Stimulated activated CD8-positive, alpha-beta memory T cell treated with anti-CD3 and anti-CD28 coated beads, Interleukin-7, amount 100 ng/mL, for 4 hours (primary cell): Measurements from ENCODE around the gene ALPL.

Experiments used
- DNase-seq, 2 donors: peaks; one replicate each; pipeline ENCODE4 v3.0.0-alpha.2; 2020; ENCODE audit warnings: low read depth in 2 of 2

ALPL gene

GRCh38 chr1:21576031-21576797 lies 67.0 kb downstream of the ALPL start:
- no peak for DNase-seq

GRCh38 chr1:21576798-21577187 lies 67.6 kb downstream of the ALPL start:
- no peak for DNase-seq

GRCh38 chr1:21577324-21577723 lies 68.1 kb downstream of the ALPL start:
- DNase-seq = no peak

GRCh38 chr1:21577933-21578332 lies 68.7 kb downstream of the ALPL start:
- no peak for DNase-seq

- no peak for DNase-seq
These were observed 70.6 kb downstream of the ALPL start for GRCh38 chr1:21579791-21580190.

- no peak for DNase-seq
These were observed 74.9 kb downstream of the ALPL start for GRCh38 chr1:21584096-21584495.

DNA sequence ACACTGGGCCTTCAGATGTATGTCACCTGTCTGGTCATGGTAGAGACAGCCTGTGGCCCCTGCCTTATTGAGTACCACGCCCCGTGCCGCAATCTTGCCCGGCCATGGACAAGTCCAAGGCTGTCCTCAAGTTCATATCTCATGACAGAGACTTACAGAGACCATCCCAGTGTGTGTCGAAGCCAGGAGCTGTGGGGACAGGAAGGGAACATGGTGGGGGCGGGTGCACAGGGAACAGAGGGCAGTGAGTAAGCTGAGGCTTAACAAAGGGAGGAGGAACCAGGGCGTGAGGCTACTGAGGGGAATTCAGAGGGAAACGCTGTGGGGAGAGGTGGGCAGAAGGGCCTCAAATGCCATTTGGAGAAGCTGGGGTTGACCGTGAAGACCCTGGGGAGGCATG lies 75.8 kb downstream of the ALPL start:
- DNase-seq = no peak

GRCh38 chr1:21586222-21586621 lies 77.0 kb downstream of the ALPL start:
- no peak for DNase-seq

- no peak for DNase-seq
These were observed 77.8 kb downstream of the ALPL start for GRCh38 chr1:21586846-21587601.

DNA sequence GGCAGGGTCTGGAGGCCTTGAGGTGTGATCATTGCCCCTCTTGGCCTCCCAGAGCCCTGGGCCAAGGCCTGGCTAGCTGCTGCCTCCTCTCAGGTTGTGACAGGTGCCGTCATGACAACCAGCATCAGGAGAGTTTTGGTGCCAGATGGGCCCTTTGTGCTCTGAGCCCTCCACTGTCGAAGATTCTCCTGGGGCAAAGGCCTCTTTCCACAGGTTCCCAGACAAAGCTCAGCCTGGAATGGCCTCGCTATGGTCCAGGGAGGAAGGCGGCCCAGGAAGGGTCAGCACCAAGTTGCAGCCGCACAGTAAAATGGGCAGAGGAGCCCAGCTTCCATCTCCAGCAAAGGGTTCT lies 78.4 kb downstream of the ALPL start:
- no peak for DNase-seq

DNA sequence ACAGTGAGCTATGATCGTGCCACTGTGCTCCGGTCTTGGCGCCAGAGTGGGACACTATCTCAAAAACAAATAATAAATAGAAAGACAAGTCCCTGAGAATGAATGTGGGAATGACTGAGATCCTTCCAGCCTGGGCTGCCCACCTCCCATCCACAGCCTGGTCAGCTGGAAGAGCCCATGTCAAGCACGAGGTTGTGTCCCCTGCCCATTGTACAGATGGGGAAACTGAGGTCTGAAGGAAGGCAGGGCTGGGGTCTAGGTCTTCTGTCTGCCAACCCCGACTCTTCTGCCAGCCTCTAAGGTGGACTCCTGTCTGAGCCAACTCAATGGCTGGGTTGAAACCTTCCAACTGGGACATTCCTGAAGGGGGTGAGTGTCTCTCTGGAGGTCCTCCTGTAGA lies 80.4 kb downstream of the ALPL start:
- no peak for DNase-seq

GRCh38 chr1:21590126-21590880 lies 81.1 kb downstream of the ALPL start:
- no peak for DNase-seq

DNA sequence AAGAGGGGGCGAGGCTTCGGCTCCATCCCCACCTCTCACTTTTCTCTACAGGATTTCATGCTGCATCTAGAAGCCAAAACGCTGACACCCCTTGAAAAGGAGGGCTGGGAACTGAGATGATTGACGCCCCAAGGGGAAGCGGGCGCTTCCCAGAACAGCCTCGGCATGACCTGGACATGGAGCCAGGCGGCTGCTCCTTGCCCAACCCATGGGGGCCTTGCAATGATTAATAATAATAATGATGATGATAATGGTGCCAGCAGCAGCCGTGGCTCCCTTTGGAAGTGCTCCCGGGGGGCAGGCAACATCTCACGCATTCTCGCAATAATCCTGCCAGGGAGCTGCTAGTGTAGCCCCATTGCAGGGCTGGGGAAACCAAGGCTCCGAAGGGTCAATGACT lies 81.7 kb downstream of the ALPL start:
- DNase-seq = no peak

DNA sequence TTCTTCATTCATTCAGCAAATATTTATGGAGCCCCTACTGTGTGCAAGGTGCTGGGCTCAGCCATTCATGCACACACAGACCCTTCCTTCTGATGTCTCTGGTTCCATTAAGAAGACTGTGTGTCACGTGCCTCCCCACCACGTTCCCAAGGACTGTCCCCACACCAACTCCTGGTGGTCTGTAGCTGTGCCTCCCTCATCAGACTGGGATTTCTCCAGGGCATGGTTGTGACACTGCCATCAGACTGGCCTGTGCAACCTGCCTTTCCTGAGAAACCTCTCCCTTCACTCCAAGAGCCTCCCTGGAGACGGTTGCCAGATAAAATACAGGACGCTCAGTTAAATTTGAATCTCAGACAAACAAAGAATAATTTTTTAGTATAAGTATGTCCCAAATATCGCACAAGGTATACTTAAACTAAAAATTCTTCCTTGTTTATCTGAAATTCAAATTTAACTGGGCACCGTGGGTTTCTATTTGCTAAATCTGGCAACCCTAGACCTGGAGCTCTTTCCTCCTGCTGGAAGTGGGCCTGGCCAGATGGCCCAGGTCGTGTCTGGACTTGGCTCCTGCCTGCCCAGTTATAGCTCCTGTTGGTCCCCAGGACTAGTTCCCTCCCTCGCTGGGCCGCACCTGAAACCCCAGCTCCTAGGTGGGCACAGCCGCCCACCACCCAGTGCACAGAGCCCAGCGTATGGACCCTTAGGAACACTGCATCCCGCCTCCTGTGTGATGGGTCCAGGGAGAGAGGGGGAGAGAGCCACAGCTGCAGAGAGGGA lies 83.1 kb downstream of the ALPL start:
- DNase-seq = no peak

DNA sequence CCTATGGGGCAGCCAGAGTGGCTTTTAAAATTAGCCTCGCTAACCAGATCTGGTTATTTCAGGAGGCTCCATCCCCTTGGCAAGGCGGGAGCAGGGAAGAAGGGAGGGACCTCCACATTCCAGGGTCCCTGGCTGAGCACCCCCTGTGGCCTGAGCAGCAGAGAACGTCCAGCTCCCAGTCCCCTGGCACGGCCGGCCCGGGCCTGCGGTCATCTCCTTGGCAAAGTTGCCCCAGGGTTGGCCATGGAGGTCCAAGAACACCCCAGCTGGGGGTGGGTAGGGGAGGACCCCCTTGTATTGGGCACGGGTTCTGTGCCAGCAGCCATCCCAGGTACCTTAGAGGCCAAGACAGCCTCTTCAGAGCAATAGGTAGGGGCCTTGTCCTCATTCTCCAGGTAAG lies 84.0 kb downstream of the ALPL start:
- no peak for DNase-seq

GRCh38 chr1:21594501-21594900 lies 85.3 kb downstream of the ALPL start:
- DNase-seq = no peak

- no peak for DNase-seq
These were observed 86.0 kb downstream of the ALPL start for GRCh38 chr1:21594935-21595897.

DNA sequence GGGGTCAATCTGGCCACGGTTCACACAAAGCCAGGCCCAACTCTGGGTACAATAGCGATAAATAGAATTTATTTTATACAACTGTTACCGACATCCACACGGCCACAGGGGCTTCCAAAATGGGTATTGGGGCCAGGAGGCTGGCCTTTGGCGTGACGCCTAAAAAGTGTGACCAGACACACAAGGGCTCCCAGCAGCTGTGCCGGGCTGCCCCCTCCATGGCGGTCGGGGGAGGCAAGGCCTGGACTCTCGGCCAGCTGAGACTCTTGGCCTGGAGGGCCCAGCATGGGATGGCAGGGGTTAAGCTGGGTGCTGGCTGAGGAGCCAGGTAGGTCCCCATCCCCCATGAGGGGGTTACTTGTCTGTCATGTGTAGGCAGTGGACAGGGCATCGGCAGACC lies 87.0 kb downstream of the ALPL start:
- no peak for DNase-seq

- no peak for DNase-seq
These were observed 87.4 kb downstream of the ALPL start for GRCh38 chr1:21596628-21597027.

- no peak for DNase-seq
These were observed 88.5 kb downstream of the ALPL start for GRCh38 chr1:21597753-21598152.

DNA sequence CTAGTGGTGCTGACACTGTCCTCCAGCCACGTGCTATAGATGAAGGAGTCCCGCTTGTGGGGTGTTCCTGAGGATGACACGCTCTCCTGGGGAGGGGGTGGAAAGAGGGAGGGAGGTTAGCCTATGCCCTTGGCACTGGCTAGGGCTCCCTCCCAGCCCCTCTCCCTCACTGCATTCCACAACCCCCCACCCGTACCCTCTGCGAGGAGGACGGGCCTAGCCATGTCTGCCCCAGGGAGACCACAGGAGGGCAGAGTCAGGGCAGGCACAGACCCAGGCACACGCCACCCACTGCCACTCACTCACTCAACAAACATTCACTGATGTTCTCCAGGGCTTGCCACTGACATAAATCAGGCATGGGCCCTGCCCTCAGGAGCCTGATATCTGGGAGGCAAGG lies 89.2 kb downstream of the ALPL start:
- DNase-seq = no peak
